Measurements from ENCODE around the gene GLB1L3. TPM values are rescaled to one million over a fixed set of nuclear protein-coding genes. Genes with fewer than 3 reads are reported as not detected.
"Not testable (repeated sequence)": the region's sequence is repeated elsewhere in the genome, so short reads cannot be mapped to it uniquely, and the experiment has no call there.

GLB1L3 gene
- total RNA-seq, 4 donors from 2014 or later = not detected

GRCh38 chr11:134254433-134255183 lies 21.6 kb upstream of the GLB1L3 start:
- DNase-seq (ENCODE audit: low spot score in 2 of 2) = no peak
- no peak for TF ChIP-seq CTCF (IDR thresholded peaks at IDR 0.05)
- TF ChIP-seq EP300 (IDR thresholded peaks at IDR 0.05) = no peak
- TF ChIP-seq POLR2A (IDR thresholded peaks at IDR 0.05) = no peak
- peaks cover 0 to 52% (median 11%) of the 10 kb centered on the region in 3 donors for H3K36me3 ChIP-seq
- H3K4me1 ChIP-seq = peaks cover 0 to 36% (median 18%) of the 10 kb centered on the region in 4 donors
- H3K4me3 ChIP-seq = peak overlapping the region in 3 of 4 donors; percentile 59 to 87 (median 84)
- H3K9me3 ChIP-seq = no peaks in the 10 kb centered on the region
- peak overlapping the region in 1 of 4 donors; percentile 83 for H3K27ac ChIP-seq
- 61 to 64% methylated on average over 3 of the region's 3 CpGs for WGBS, 2 donors
- no peaks in the 10 kb centered on the region for H3K27me3 ChIP-seq

GRCh38 chr11:134255184-134255561 lies 21.0 kb upstream of the GLB1L3 start:
- H3K36me3 ChIP-seq = peaks cover 0 to 52% (median 7%) of the 10 kb centered on the region in 3 donors
- H3K4me3 ChIP-seq; H3K27me3 ChIP-seq; H3K9me3 ChIP-seq; H3K27ac ChIP-seq; DNase-seq (ENCODE audit: low spot score in 2 of 2): not testable (repeated sequence)
- WGBS, 2 donors = 92% methylated on average over 5 of the region's 5 CpGs
- H3K4me1 ChIP-seq = peaks cover 0 to 36% (median 18%) of the 10 kb centered on the region in 4 donors

GRCh38 chr11:134257101-134257500 lies 19.1 kb upstream of the GLB1L3 start:
- Histone ChIP-seq H3K4me1 (peaks cover 0 to 28% (median 13%) of the 10 kb centered on the region in 4 donors), H3K4me3 (no peak overlapping the region), H3K27ac (no peak overlapping the region), H3K9me3 (no peaks in the 10 kb centered on the region), H3K27me3 (no peaks in the 10 kb centered on the region), H3K36me3 (peaks cover 0 to 59% (median 5%) of the 10 kb centered on the region in 3 donors)
- 87 to 94% methylated on average over 11 of the region's 11 CpGs for WGBS, 2 donors
- no peak for DNase-seq (ENCODE audit: low spot score in 2 of 2)
- TF ChIP-seq POLR2A (IDR thresholded peaks at IDR 0.05) (no peak), CTCF (IDR thresholded peaks at IDR 0.05) (no peak)

GRCh38 chr11:134258577-134258976 lies 17.6 kb upstream of the GLB1L3 start:
- TF ChIP-seq CTCF (IDR thresholded peaks at IDR 0.05) = no peak
- TF ChIP-seq POLR2A (IDR thresholded peaks at IDR 0.05) = no peak
- TF ChIP-seq EP300 (IDR thresholded peaks at IDR 0.05) = no peak
- no peak overlapping the region for H3K27ac ChIP-seq
- no peak for DNase-seq (ENCODE audit: low spot score in 2 of 2)
- whole genome bisulfite sequencing, 2 donors = 86 to 87% methylated on average over 4 of the region's 4 CpGs
- no peaks in the 10 kb centered on the region for H3K27me3 ChIP-seq
- peaks cover 0 to 74% (median 5%) of the 10 kb centered on the region in 3 donors for H3K36me3 ChIP-seq
- no peaks in the 10 kb centered on the region for H3K9me3 ChIP-seq
- peaks cover 0 to 23% (median 8%) of the 10 kb centered on the region in 4 donors for H3K4me1 ChIP-seq
- no peak overlapping the region for H3K4me3 ChIP-seq

- DNase-seq (ENCODE audit: low spot score in 2 of 2) = no peak
- TF ChIP-seq POLR2A (IDR thresholded peaks at IDR 0.05) (no peak), CTCF (IDR thresholded peaks at IDR 0.05) (no peak)
- no peak overlapping the region for H3K4me3 ChIP-seq
- H3K27ac ChIP-seq = no peak overlapping the region
- peaks cover 0 to 89% (median 5%) of the 10 kb centered on the region in 3 donors for H3K36me3 ChIP-seq
- H3K4me1 ChIP-seq = peaks cover 0 to 8% (median 0%) of the 10 kb centered on the region in 4 donors
- no peaks in the 10 kb centered on the region for H3K27me3 ChIP-seq
- H3K9me3 ChIP-seq = no peaks in the 10 kb centered on the region
Observed at GRCh38 chr11:134260503-134260902, 15.7 kb upstream of the GLB1L3 start.
